Measurements from ENCODE around the gene KCNMB2.

DNA sequence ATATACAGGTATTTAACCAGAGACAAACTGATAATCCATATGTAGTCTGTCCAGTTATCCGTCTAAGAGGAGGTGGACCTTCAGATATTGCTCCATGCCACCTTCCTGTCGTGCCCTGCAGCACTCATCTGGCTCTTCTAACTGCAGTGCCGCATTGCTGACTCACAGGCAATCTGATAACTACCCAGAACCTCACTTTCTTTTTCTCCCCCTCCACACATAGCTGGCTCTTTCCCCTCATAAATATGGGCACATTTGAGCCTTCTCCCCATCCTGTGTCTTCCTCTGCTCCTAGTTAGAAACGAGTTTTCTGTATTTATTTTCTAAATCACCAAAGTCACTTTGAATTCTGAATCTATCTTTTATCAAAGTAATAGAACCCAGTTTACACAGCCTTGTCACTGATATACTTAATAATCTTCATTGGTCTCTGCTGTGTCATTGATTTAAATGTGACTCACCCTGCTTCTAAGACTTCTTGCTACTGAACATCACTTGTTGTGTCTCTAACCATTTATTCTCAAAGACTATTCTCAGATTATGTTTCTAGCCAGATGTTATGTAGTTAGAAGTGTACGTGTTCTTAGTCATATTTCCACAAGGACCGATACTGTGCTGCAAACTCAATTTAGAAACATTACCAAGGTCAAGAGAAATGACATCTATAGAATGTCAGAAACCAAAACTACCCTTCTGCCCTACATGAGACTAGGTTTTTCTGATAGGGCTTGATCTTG lies 17.4 kb upstream of the KCNMB2 start:
- no peak for TF ChIP-seq POLR2A (IDR thresholded peaks at IDR 0.05)
- TF ChIP-seq, protein P1, sequence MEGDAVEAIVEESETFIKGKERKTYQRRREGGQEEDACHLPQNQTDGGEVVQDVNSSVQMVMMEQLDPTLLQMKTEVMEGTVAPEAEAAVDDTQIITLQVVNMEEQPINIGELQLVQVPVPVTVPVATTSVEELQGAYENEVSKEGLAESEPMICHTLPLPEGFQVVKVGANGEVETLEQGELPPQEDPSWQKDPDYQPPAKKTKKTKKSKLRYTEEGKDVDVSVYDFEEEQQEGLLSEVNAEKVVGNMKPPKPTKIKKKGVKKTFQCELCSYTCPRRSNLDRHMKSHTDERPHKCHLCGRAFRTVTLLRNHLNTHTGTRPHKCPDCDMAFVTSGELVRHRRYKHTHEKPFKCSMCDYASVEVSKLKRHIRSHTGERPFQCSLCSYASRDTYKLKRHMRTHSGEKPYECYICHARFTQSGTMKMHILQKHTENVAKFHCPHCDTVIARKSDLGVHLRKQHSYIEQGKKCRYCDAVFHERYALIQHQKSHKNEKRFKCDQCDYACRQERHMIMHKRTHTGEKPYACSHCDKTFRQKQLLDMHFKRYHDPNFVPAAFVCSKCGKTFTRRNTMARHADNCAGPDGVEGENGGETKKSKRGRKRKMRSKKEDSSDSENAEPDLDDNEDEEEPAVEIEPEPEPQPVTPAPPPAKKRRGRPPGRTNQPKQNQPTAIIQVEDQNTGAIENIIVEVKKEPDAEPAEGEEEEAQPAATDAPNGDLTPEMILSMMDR (IDR thresholded peaks at IDR 0.05) = no peak

Measured in right lobe of liver (tissue), 4 donors.